PC-3 (cell line): ENCODE data around the gene ST3GAL4.

Source experiments
- EZH2phosphoT487 ChIP-seq: fragments of 300-600 bp; sonication (generic); IDR thresholded peaks from 2 replicates; pipeline ENCODE4 v1.6.1; 2018; ENCODE audit warnings: mild to moderate bottlenecking, antibody characterized with exemption, low read length, borderline replicate concordance
- TF ChIP-seq, protein P1 (sequence below): fragments of 300-600 bp; sonication (generic); conservative IDR thresholded peaks from 2 replicates; pipeline ENCODE4 v1.5.1; 2017; ENCODE audit warnings: antibody characterized with exemption, low read depth, mild to moderate bottlenecking, low read length

GRCh38 chr11:126408901-126409619 lies 53.6 kb downstream of the ST3GAL4 start:
- TF ChIP-seq, protein P1, sequence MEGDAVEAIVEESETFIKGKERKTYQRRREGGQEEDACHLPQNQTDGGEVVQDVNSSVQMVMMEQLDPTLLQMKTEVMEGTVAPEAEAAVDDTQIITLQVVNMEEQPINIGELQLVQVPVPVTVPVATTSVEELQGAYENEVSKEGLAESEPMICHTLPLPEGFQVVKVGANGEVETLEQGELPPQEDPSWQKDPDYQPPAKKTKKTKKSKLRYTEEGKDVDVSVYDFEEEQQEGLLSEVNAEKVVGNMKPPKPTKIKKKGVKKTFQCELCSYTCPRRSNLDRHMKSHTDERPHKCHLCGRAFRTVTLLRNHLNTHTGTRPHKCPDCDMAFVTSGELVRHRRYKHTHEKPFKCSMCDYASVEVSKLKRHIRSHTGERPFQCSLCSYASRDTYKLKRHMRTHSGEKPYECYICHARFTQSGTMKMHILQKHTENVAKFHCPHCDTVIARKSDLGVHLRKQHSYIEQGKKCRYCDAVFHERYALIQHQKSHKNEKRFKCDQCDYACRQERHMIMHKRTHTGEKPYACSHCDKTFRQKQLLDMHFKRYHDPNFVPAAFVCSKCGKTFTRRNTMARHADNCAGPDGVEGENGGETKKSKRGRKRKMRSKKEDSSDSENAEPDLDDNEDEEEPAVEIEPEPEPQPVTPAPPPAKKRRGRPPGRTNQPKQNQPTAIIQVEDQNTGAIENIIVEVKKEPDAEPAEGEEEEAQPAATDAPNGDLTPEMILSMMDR: no peak
- TF ChIP-seq EZH2phosphoT487: no peak
